Measurements from ENCODE around the gene GATAD2B.
"Not testable (repeated sequence)": the region's sequence is repeated elsewhere in the genome, so short reads cannot be mapped to it uniquely, and the experiment has no call there.

The GATAD2B gene

DNA sequence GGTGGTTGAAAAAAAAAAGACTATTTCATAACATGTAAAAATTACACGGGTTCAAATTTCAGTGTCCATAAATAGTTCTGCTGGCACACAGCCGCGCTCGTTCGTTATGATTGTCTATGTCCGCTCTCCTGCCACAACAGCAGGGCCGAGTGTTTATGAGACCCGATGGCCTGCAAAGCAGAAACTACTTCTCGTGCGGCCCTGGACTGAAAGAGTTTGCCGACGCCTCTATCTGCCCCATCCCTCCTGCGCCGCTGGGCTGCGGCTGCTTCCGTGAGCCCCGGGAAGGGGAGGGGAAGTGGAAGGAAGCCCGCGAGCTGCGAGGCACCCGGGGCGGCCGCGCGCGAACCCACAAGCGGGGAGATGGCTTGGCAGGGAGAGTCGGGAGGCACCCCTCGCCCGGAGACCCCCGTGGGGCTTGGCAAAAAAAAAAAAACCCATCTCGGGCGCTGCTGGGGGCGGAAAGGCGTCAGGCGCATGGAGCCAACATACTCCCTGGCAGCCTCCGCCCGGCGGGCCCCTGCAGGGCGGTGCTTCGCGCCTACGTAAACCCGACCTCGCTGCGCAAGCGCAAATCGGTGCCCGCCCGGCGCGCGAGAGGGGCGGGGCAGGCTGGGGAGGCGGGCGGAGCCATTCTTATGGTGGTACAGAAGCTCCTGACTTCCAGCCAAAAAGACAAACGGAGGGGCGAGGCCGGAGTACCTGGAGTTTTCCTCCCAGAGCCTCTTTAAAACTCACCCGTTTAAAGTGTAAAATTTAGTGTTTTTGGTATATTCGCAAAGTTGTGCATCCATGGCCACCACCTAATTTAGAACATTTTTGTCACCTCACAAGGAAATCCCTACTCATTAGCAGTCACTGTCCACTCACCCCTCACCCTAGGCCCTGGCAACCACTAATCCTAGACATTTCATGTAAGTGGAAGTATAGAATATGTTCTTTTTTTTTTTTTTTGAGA, 139.3 kb downstream of the GATAD2B start:
- FAIRE-seq (peak; percentile 93), DNase-seq (ENCODE audit: insufficient read length, low spot score) (peak; percentile 91)

DNA sequence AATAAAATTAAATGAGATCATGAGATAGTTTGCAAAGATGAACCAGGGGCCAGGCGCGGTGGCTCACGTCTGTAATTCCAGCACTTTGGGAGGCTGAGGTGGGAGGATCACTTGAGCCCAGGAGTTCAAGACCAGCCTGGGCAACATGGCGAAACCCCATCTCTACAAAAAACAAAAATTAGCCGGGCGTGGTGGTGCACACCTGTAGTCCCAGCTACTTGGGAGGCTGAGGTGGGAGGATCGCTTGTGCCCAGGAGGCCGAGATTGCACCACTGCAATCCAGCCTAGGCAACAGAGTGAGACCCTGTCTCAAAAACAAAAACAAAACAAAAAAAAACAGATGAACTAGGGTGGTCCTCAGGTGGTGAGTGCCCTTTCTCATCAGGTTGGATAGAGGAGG, 140.1 kb downstream of the GATAD2B start:
- not testable (repeated sequence) for FAIRE-seq; DNase-seq (ENCODE audit: insufficient read length, low spot score)

DNA sequence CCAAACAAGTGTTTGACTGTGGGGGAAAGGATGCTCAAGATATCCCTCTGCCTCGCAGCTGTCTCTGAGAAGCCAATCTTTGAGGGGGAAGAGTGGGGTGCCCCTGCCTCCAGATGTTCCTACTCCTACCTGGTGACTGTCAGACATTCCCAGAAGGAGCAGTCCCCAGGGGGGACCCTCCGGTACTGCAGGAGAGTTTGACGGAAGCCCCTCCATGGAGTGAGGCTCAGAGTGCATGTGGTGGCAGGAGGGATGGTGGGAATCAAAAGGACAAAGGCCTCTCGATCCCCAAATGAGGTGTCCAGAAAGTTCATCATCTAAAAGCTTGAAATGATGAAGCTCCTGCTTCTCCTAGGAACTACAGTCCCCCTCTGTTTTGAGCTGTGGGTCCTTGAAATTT, 142.2 kb downstream of the GATAD2B start:
- FAIRE-seq, result no peak
- DNase-seq (ENCODE audit: insufficient read length, low spot score), result no peak

DNA sequence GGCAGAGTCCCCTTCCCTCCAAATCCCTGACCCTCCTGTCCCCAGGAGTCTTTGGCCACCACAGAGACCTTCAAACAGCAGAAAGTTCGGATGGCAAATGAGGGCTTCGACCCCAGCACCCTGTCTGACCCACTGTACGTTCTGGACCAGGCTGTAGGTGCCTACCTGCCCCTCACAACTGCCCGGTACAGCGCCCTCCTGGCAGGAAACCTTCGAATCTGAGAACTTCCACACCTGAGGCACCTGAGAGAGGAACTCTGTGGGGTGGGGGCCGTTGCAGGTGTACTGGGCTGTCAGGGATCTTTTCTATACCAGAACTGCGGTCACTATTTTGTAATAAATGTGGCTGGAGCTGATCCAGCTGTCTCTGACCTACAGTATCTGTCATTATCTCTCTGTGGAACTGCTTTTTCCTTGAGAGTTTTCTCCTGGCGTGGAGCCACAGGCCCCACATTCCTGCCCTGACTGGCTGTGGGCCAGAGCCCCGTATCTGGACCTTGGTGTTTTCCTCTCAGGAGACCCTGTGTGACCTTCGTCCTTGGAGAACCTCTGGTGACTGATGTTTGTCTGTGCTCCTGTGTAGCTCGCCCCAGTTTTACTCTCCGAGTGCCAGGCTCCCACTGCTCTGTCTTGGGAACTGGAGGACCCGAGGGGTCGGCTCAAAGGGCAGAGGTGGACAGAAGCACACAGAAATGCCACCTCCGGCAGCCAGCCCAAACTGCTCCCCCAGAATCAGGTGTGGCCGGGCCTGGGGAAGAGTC, 142.8 kb downstream of the GATAD2B start:
- no peak for DNase-seq (ENCODE audit: insufficient read length, low spot score)
- no peak for FAIRE-seq

DNA sequence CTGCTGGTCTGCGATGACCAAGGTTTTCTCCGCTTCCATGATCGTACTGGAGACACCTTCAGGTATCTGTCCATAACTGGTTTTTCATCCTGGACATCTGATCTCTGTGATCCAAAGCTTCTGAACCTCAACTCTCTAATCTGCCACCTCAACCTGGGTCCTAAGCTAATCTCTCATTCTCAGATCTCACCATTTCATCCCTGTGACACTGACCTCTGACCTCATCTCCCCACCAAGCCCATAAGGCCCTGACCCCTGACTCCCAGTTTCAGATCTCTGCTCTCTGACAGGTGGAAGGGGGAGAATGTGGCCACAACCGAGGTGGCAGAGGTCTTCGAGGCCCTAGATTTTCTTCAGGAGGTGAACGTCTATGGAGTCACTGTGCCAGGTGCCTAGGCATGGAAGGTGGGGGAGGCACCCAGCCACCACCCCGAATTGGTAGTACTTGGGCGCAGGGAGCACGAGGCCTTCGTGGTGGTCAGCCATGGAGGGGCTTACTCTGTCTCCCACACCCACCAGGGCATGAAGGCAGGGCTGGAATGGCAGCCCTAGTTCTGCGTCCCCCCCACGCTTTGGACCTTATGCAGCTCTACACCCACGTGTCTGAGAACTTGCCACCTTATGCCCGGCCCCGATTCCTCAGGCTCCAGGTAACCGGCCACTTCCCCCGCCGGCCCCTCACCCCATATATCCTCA, 143.8 kb downstream of the GATAD2B start:
- DNase-seq (ENCODE audit: insufficient read length, low spot score) (no peak), FAIRE-seq (no peak)

DNA sequence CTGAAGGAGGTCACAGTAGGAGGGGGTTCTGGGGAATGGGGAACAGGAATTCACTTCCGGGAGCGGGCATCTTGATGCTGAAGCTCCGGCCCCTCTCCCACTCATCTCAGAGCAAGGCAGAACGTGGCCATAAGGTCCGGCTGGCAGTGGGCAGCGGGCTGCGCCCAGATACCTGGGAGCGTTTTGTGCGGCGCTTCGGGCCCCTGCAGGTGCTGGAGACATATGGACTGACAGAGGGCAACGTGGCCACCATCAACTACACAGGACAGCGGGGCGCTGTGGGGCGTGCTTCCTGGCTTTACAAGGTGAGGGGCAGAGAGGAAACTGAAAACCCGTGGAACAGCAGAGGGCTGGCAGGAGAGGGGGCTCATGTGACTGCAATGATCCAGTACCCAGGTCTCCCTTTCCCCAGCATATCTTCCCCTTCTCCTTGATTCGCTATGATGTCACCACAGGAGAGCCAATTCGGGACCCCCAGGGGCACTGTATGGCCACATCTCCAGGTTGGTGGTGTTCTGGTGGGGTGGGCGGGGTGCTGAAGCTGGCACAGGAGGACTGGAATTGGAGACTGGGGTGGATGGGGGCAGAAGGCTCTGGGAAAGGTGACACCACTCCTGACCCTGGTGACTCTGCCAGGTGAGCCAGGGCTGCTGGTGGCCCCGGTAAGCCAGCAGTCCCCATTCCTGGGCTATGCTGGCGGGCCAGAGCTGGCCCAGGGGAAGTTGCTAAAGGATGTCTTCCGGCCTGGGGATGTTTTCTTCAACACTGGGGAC, 144.5 kb downstream of the GATAD2B start:
- DNase-seq (ENCODE audit: insufficient read length, low spot score), result no peak
- FAIRE-seq, result no peak

DNA sequence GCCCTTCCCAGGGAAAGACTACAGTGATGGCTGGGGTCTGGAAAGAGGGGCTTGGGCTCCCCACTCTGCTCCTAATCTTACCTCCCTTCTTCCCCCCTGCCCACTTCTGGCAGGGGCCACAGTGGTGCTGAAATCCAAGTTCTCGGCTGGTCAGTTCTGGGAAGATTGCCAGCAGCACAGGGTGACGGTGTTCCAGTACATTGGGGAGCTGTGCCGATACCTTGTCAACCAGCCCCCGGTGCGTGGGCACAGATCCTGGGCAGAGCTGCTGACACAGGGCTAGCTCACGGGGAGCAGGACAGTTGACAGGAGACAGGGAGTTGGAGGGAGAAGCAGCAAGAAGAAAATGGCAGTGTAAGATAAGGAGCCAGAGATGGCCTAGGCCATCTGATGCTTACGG, 145.1 kb downstream of the GATAD2B start:
- no peak for DNase-seq (ENCODE audit: insufficient read length, low spot score)
- no peak for FAIRE-seq

DNA sequence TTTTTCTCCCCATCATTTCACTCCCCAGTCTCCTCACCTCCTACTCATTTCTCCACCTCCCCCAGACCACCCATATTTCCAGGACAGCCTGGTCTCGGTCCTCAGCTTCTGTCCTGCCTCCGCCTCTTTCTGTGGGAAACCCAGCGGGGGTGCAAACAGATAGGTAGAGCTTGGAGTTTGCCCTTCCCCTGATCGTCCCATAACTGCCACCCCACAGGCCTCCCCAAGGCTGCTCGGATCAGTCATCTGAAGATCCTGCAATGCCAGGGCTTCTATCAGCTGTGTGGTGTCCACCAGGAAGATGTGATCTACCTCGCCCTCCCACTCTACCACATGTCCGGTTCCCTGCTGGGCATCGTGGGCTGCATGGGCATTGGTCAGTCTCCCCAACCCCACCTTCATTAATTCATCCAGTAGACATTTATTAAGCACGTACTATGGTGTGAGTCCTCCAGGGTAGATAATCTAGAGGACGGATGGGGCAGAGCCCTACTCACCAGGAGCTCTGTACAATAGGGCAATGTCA, 145.9 kb downstream of the GATAD2B start:
- FAIRE-seq, result no peak
- no peak for DNase-seq (ENCODE audit: insufficient read length, low spot score)

DNA sequence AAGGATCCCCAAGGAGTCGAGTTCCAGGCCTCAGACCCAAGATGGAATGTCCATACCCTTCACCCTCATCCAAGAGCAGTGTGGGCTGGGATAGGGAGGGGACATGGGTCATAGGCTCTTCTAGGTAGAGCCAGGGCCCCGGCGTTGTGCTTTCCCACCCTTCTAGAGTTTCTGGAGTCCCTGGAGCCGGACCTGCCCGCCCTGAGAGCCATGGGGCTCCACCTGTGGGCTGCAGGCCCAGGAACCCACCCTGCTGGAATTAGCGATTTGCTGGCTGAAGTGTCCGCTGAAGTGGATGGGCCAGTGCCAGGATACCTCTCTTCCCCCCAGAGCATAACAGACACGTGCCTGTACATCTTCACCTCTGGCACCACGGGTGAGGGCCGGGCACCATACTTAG, 146.4 kb downstream of the GATAD2B start:
- no peak for FAIRE-seq
- DNase-seq (ENCODE audit: insufficient read length, low spot score), result no peak

DNA sequence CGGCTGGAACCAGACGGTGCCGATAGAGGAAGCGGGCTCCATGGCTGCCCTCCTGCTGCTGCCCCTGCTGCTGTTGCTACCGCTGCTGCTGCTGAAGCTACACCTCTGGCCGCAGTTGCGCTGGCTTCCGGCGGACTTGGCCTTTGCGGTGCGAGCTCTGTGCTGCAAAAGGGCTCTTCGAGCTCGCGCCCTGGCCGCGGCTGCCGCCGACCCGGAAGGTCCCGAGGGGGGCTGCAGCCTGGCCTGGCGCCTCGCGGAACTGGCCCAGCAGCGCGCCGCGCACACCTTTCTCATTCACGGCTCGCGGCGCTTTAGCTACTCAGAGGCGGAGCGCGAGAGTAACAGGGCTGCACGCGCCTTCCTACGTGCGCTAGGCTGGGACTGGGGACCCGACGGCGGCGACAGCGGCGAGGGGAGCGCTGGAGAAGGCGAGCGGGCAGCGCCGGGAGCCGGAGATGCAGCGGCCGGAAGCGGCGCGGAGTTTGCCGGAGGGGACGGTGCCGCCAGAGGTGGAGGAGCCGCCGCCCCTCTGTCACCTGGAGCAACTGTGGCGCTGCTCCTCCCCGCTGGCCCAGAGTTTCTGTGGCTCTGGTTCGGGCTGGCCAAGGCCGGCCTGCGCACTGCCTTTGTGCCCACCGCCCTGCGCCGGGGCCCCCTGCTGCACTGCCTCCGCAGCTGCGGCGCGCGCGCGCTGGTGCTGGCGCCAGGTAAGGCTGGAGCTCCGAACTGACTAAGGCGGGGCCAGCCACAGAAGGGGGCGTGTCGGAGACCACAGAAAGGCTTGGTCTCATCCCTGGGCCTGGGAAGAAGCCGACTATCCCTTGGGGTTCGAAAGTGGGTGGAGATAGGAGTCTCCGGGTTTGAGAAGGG, 147.1 kb downstream of the GATAD2B start:
- peak; percentile 92 for FAIRE-seq
- DNase-seq (ENCODE audit: insufficient read length, low spot score), result peak; percentile 69

DNA sequence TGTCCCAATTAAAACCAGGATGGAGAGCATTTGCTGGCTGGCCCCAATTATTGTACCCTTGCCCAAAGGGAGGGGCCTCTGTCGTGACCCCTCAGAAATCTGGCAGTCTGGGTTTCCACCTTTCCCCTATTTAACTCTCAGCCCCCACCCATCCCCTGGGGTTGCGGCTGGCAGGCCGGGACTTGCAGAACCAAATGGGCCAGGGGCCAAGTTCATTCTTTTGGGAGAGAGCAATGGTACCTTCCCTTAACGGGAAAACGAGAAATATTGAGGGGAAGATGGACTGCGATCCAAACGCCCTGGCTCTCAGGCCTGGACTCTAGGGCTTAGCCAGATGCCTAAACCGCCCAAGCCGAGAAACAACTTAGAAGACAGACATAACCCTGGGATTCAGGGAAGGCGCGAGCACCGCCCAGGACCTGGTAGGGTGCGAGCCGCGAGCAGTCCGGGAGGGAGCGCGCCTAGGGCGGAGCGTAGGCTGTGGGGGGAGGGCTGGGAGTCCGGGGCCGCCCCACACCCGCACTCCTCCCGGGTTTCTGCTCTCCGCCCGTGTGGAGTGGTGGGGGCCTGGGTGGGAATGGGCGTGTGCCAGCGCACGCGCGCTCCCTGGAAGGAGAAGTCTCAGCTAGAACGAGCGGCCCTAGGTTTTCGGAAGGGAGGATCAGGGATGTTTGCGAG, 147.9 kb downstream of the GATAD2B start, which contains the start of gene SLC27A3:
TSS of gene SLC27A3 (plus strand) at position 628 of the 678 bp plus-strand sequence. CDS start 91 bp downstream, outside the sequence.
- no peak for DNase-seq (ENCODE audit: insufficient read length, low spot score)
- no peak for FAIRE-seq

DNA sequence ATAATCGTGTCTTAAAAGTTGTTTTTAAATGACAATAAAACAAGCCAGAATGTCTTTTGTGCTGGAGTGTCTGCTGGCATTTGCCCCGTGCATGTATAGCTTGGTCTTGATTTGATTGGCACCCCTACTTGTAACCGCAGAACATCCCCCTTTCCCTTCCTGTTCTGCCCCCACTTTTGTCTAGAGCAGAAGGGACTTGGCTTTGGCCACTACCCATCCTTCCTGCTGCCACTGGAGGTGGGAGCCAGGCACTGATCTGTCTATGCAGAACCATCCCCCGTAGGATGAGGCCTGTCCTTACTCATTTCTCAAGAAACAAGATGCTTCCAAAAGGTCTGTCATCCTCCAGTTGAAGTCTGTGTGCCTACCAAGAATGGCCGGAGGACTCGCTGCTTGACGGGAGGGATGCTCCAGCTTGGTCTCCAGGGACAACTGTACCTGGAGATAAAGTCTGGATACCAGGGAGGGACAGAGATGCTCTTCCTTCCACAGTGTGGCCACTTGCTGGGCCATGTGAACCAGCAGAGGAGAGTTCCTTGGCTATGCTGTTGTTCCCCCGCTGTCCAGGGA, 148.7 kb downstream of the GATAD2B start:
- no peak for DNase-seq (ENCODE audit: insufficient read length, low spot score)
- FAIRE-seq, result no peak

DNA sequence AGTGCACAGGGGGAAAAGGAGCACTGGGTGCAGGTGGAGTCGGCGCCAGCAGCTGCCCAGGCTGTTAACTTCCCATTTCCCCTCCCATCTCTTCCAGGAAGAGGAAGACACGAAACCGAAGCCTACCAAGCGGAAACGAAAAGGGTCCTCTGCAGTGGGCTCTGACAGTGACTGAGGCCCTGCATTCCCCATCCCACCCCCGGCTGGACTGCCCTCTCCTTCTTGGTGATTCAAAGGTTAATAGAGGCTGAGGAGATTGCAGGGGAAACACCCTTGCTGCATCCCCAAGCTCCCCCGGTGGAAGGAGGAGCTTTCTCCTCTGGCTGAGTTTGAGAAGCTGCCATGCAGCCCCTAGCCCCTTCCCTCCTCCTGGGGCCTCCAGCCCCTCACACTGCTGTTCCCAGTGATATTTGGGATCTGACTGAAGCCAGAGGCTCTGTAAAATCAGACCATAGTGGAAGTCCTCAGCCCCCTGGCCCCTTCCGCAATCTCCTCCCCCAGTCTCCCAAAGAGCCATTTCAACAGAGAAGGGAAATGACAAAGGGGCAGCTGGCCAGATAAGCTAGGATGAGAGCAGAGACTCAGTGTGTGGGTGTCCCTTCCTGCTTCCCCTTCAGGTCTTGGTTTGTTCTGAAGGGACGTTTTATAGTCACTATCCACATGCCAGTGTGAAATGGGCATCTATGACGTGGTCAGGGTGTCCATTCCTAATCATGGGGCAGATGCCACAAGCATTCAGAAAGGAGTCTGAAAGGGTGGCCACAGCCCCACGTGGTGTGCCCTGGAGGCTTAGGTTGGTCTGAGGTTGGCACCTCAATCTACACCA, 149.5 kb downstream of the GATAD2B start:
- DNase-seq (ENCODE audit: insufficient read length, low spot score), result no peak
- no peak for FAIRE-seq

DNA sequence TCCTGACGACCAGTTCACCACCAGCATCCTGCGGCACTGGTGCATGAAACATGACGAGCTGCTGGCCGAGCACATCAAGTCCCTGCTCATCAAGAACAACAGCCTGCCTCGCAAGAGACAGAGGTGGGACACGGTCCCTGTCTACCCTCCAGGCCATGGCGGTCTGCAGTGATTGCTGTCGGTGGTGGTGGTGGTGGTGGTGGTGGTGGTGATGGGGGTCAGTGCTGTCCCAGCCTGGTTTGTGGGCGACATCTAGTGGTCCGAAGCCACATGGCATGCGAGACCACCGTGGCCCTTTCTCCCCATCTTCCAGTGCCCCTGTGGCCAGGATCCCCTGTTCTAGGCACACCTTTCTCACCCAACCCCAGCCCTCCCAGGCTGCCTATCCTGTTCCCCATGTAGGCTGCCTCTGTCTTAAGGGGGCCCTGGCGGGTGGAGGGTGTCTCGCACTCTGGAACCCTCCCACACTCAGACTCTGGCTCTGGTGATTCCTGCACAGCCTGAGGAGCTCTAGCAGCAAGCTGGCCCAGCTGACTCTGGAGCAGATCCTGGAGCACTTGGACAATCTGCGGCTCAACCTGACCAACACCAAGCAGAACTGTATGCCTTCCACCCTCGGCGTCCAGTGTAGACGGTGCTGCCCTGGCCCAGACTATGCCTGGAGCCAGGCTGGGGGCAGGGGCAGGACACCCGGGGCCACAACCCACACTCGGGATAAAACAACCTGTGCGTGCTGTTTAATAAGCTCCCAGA, 150.8 kb downstream of the GATAD2B start:
- no peak for FAIRE-seq
- no peak for DNase-seq (ENCODE audit: insufficient read length, low spot score)

DNA sequence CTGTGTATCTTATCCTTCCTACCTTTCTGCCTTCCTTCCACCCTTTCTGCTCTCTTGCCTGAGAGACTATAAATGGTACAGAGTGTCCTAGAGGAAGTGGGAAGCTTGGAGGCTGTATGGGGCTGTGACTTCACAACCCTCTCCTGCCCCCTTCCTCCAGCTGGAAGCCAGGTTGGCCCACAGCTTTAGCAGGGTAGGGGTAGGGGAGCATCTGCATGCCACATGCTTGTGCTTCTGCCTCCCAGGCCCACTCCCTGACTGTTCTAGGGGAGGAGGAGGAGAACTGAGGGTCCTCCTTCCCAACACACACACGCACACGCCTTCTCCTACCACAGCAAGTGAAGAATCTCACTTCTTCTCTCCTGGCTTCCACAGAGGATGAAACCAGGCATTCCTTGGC, 151.5 kb downstream of the GATAD2B start:
- FAIRE-seq, result no peak

DNA sequence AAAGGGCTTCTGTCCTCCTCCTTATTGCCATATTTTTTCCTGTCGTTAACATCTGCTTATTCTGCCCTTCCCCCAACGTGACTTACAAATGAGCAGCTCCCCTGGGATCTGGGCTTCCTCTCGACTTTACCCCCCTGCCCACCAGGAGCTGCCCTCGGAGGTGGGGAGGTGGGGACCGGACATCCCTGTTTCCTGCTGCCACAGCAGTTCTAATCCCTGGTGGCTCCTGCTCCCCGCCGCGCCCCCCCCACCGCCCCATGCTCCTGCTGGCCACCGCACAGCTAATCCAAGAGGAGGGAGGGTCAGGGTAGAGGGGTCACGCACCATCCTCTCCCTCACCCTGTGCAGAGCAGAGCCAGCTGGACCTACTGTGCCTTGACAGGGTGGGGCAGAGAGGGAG, 152.0 kb downstream of the GATAD2B start:
- FAIRE-seq (no peak), DNase-seq (ENCODE audit: insufficient read length, low spot score) (no peak)

More for the DNA sequence above, 151.5 kb downstream of the GATAD2B start:
- no peak for DNase-seq (ENCODE audit: insufficient read length, low spot score)

DNA sequence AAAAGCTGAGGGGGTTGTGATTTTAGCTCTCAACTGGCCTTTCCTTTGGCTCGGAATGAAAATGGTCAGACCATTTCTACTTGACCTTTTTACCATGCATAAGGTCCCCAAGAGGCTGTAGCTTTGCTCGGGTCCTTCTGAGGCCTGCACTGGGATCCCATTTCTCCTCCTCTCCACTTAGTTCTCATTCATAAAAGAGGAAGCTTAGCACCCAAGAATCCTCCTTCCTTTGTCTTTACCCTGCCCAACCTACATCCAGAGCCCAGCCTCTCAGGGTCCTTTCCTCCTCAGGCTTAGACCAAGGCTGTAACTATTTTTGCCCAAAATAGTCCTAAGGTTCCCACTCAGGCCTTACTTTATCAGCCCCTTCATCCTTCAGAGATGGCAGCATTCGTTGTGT, 153.6 kb downstream of the GATAD2B start:
- DNase-seq (ENCODE audit: insufficient read length, low spot score) (no peak), FAIRE-seq (no peak)

Measured in GM19239 (cell line).